Mesenteric fat pad (tissue), 1 donor: ENCODE data around the gene TLL2. TPM values are rescaled to one million over a fixed set of nuclear protein-coding genes. Genes with fewer than 3 reads are reported as not detected.

Experiments
- DNase-seq: peaks from one replicate; pipeline ENCODE4 v3.0.0-alpha.2; 2020; ENCODE audit warnings: low spot score
- total RNA-seq: library from RNA; stranded (reverse); fragmentation: NEBNext Ultra II Directional; extraction: Animal tissue kit (Norgen Biotek cat#: 25700); gene quantifications from one replicate; pipeline ENCODE4 v1.2.1, GENCODE V29; 2021
- donor health status: DM: yes; HTN: yes; CAD: no.

Gene TLL2
- total RNA-seq, 1 donor from 2014 or later, result not detected

DNA sequence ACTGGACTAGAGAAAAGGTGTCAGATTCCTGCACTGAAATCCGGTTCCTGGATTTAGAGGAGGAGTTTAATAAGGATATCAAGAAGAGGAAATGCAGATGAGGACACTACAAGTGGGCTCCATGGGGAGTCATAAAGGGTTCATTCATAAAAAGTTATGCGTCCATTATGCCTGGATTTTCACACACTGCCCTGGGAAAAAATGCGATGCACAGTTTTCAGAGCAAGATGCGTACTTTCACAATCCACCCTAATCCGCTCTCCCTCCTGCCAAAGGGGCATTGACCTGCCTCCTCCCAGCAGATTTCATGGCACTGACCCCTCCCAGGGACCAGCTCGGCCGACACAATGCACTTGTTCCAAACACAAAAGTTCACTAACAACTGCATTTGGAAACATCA lies 112.7 kb downstream of the TLL2 start:
- DNase-seq, result peak; percentile 43

DNA sequence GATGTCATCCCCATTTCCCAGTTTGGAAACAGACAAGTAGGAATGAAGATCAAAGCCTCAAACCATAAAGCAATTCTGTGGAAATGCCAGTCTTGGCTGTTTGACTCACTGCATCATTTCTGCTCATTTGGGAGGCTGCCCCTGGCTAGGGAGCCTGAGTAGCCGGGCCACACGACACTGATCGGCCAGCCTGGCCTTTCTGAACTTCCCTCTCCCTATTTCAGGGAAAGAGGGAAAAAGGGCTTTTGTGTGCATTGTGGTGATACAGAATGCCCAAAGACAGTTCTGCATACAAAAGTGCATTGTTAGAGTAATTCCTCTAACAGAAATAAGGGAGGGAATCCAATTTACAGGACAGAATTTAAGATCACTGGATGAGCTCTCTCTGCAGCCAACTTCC lies 113.3 kb downstream of the TLL2 start:
- DNase-seq, result peak; percentile 22

DNA sequence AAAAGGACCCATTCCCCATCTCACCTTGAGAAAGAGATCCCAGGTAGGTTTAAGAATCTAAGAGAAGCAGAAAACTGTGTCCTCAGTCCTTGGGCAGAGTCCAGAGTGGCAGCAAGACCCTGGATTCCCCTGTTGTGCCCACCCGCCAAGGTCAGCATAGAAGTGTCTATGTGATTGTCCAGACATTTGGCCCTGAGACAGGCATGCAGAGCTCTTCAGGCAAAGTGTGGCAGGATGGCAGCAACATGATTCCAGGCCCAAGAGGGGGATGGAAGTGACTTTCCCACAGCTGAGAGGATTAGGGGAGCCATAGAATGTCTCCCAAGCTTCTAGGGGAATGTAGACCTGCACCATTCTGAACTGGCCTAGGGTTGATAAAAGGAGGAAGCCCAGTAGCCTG lies 115.8 kb downstream of the TLL2 start:
- DNase-seq, result no peak

DNA sequence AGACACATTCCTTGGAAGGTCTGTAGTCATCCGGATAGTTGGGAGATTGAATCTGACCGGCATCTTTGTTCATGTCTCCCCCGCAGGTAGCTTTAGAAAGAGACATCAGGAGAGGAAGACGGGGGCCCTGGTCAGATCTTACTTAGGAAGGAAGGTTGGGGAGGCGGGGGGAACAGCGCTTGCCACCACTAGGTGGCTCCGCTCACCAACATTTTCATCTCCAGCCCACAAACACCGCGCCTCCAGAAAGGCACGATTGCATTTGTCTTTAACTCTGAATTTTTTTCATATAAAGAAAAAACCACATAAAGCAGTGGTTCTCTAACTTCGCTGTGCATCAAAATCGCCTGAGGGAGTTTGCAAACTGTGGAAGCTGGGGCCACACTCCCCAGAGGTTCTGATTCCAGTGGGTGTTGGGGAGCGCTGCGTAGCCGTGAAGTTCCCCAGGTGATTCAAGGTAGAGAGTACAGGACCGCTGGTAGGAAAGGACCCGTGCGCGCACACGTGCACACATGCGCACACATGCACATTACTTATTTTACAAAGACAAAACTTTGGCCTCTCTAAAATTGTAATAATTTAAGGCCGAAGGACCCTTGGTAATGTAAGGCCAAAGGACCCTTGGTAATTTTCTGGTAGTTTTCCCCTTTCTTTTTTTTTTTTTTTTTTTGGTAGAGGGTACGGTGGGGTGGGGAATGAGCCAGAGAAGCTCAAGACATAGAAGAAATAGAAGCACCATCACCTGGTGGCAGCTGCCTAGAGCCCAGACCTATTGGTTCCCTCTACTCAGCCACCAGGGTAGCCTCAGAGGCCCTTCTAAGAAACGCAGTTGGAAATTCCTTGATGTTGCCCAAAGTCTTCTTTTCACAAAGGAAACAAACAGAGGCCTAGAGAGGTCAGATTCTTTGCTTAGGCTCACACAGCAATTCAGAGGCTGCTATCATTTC lies 117.5 kb downstream of the TLL2 start:
- DNase-seq, result no peak

DNA sequence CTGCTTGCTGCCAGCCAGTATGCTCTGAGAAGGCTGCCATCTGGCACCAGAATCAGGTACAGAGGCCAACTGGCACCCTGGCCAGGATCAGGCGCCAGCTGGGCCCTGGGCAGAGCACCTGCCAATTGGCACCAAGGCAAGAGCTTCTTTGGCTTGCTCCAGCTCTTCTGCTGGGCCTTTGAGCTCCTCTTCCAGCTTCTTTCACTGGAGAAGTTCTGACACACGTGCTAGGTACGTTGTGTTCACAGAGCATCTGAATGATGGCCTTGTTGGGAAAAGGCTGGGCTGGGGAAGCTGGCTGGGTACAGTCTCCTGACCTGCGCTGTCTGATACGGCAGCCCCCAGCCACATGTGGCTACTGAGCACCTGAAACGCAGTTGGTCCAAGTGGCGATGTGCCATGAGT lies 123.3 kb downstream of the TLL2 start:
- no peak for DNase-seq

DNA sequence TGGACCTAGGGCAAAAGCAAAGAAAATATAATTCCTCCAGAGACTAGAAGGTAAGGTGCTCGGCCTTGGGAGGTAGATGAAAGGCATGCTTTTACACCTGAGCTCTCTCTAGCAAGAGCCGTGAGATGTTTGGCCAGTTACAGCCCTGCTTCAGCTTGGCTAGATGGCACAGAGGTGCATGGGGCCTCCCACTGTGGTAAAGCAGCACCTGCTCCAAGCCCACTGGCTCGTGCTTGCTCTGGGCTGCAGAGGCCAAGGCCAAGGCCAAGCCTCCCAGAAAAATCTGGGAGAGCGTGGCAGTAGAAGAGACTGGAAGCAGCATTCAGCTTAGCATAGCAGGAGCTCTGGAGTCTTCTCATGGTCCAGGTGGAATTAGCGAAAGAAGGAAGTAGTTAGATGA lies 123.9 kb downstream of the TLL2 start:
- DNase-seq, result no peak

DNA sequence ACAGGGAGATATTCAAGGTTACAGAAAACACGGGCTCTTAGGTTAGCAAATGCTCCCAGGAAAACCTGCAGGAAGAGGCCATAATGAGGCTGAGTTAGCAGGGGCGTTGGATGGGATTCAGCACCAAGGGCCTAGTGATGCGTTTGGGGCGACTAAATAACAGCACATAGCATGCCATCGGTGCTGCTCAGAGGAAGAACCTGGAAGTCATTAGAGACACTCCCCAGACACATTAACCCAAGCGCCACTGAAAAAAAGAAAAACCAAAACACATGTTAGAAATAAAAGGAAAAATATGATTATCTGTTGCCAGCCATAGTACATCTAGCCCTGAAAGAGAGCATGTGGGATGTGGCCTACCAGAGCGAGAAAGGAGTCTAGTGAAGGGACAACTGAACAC lies 126.1 kb downstream of the TLL2 start:
- no peak for DNase-seq

DNA sequence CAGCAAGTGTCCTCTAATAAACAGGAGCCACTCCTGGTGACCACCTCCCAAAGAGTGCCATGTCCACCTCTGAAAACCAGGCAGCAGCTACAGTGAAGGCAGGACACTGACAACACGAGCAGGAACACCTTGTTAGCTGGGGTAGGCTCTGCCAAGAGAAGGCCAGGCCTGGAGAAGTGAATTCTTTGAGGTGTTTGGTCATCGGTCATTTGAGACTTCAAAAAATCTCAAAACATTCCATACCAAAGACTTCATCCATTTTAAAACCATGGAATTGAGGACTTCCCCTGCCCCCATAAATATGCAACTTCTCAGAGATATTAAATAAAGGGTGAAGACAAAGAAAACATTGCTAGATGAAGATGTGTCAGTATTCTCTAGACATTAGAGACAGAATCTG lies 126.6 kb downstream of the TLL2 start:
- no peak for DNase-seq

DNA sequence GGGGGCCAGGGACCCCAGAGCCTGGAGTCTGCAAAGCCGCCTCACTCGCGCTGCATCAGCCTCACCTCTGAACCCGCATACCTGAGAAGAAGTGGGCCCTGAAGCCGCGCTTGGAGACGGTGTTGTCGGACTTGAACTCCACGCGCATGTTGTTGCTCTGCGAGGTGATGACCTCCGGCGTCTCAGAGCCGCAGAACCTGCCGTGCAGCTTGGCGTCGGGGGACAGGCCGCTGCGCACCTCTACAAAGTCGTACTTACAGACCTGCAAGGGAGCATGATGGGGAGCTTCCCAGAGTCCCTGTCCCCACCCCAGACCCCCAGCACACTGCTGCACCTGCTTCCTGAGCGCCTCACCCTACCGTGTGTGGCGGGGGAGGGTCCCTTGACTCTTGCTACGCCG lies 129.2 kb downstream of the TLL2 start:
- DNase-seq, result no peak

DNA sequence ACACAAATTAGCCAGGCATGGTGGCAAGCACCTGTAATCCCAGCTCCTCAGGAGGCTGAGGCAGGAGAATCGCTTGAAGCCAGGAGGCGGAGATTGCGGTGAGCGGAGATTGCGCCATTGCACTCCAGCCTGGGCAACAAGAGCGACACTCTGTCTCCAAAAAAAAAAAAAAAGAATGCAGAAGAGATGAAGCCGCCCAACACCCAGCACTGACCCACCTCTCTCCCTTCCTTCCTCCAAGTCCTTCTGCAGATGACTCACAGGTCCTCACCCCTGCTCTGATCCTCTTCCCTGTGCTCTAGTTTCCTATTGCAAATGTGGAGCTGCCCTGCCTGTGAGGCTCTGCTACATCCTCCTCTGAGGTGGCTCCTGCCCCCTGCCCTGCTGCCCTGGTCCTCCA lies 132.9 kb downstream of the TLL2 start:
- no peak for DNase-seq

DNA sequence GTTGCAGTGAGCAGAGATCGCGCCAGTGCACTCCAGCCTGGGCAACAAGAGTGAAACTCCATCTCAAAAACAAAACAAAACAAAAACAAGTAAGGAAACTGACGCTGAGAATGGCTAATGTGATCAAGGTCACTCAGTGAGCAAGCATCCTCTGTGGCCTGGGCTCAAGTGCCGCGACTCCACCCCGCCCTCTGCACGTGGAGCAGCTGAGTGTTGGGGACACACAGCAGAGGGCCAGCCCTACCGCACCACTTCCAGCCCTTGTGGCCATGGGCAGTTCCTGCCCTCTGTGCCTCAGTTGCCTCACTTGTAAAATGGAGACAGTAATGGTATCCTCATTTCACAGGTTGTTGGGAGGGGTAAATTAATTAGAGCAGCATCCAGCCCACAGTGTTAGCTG lies 134.0 kb downstream of the TLL2 start:
- no peak for DNase-seq

DNA sequence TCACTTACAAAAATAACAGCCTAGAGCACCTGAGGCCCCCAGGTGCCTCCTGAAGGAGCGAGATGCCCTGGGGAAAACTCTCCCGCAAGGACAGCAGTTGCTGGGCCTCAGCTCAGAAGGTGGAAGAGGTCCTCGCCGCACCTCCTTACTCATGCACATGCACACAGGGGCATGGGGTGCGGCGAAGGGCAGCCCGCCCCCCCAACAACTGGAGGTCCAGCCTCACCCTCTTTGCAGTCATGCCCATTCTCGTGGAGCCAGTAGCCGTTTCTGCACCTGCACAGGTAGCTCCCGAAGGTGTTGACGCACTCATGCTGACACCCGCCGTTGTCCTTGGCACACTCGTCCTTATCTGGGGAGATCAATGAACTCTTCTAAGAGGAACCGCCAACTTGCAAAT lies 135.0 kb downstream of the TLL2 start:
- DNase-seq, result no peak

DNA sequence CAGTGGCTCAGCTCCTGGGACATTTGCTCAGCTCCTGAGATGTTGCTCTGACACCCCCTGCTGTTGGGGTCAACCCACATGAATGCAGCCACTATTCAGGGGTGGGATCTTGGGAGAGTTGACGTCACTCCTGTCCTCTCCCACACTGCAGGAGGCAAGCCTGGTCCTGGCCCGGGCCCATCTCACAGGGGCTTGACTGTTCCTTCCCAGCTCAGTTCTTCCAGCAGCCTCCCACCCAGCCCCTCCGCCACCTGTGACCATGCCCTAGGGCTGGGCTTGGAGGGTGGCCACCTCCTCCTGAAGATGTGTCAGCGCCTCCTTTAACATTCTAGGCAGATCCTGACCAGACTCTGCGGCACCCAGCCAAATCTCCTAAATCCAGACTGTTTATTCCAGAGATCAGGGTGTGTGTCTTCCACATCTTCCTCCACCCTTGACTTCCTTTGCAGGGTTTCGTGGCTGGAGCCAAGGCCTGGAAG lies 135.9 kb downstream of the TLL2 start:
- no peak for DNase-seq

DNA sequence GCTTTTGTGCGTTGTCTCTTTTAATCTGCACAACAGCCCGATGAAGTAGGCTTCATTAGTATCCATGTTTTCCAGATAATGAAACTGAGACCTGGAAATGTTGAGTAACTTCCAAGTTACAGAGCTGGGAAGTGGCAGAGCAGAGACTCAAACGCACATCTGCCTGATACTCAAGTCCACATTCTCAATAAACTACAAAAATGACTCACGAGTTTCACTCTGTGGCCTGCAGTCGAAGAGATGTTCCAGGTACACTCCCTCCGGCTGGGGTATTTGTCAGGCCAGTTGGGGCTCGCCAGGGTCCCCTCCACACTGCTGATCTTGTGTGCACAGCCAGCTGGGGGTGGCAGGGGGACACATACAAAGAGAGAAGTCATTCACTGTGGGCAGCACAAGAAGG lies 137.2 kb downstream of the TLL2 start:
- DNase-seq, result no peak

DNA sequence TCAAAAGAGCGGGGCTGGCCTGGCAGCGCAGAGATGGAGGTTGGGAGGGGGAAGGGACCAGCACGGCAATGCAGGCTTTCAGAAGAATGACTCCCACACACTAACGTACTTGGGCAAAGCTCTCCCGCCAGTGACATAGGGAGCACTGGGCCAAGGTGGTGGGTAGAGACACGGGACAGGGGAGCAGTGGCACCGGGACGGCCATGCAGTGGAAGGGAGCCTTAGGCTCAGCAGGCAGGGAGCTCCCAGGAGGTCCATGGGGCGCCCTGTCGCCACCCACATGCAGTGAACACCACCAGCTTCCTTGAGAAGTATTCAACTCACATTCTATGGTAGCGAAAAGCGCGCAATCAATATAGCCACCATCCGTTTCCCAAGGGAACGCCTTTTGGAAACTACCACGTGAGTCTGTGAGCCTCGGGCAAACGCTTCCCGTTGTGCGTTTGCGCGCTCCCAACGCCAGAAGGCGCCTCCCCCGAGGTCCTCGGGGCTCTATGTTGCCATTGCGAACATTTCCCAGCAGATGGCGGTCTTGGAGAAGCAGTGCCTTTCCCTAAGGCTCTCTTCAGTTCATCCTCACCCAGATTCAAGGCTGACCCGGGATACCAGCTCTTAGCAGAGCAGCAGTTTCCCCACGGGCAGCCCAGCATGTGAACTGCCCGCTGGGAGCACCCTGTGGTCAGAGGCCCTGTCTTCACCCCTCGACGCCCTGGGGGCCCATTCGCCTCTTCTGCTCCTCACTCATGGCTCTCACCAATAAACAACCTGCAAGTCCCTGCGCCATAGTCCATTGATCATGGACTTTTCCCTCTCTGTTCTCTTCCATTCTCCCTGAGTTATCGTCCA lies 138.5 kb downstream of the TLL2 start:
- DNase-seq, result no peak

DNA sequence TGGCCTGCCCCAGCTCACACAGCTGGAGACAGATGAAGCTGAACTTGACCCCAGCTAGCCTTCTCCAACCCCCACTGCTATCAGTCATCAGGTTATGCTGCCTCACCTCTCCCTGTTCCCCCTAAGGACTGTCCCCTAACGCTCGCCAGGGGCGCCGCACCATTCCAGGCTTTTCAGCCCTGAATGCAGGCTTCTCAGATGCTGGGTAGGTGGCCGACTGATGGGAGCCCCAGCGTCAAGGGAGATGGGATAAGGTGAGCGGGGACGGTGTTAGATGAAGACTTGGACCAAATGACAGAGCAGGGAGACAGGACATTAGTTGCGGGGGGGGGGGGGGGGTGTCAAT lies 139.1 kb downstream of the TLL2 start:
- no peak for DNase-seq

DNA sequence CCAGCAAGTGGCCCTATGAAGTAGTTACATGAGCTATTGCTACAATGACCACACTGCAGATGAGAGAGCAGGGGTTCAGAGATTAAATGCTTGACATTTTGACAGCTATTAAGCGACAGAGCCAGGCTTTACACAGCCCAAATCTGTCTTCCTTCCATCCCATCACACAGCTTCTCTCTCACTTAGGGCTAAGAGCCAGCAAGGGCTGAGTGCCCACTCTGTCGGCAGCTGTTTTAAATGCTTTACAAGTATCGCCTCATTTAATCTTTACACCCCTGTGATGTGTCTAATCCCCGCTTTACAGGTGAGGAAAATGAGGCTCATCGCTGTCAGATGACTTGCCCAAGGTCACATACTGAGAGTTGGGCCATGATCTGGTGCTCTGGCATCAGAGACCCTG lies 139.7 kb downstream of the TLL2 start:
- no peak for DNase-seq

DNA sequence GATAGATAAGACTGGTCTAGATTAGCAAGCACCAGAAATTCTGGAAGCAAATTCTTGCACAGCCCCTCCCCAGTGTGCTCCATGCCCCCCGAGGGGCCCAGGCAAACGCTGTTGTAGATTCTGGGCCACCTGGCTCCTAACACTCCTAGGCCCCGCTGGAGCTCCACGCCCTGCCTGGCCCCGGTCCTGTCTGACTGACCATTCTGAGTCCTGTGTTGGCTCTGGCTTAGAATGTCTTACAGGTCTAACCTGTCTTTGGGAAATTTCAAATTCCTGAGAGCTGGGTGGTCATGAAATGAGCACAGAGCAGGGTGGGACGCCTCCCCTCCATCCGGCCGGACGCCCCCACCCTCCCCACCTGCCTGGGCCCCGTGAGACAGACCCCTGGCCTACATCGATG lies 142.4 kb downstream of the TLL2 start:
- peak; percentile 83 for DNase-seq

DNA sequence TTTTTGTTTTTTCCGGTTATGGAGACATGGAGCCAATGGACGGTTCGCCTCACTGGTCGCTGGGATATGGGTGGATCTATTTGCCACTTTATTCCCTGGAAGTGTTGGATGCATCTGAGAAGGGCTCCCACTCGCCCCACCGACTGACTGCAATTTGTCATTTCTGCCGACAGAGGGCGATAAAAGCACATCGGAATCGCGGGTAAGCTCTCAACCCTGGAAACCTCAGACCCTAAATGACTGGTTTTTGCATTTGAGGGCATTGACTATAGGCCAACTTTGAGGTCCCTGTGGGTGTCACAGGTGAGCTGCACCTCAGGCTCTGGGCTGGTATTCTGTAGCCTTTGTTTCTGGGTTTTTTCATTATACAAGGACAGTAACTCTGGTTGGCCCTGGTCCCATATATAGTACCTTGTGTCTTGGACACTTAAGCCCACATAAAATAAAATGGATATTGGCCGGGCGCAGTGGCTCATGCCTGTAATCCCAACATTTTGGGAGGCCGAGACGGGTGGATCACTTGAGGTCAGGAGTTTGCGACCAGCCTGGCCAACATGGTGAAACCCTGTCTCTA lies 143.1 kb downstream of the TLL2 start:
- peak; percentile 71 for DNase-seq

DNA sequence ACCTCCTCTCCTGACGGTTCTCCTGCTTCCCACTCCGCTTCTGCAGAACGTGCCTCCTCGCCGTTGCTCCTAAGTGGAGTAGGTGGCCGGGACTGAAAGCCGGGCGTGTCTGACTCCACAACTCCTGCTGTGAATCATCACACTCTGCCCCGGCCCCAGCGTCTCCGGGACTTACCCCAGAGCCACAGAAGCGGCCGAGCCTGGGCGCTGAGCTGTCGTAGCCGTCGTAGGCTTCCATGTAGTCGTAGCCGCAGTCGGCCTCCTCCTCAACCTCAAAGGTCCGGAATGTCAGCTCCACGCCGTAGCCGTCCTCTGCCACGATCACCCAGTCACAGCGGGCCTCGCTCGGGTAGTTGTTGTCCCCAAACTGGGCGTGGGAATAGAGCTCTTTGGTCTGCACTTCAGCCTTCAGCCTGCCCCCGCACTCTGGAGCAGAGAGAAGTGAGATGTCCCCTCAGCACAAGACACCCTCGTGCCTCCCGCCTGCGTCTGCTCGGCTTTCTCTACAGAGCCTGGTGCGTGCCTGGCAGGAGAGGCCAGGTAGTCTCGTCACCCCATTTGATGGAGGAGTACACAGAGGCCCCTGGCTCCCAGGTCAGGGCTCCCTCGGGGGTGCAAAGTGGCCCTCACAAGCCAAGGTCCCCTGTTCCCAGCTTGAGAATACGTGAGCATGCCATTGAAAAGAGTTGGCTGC lies 143.7 kb downstream of the TLL2 start:
- peak; percentile 86 for DNase-seq

DNA sequence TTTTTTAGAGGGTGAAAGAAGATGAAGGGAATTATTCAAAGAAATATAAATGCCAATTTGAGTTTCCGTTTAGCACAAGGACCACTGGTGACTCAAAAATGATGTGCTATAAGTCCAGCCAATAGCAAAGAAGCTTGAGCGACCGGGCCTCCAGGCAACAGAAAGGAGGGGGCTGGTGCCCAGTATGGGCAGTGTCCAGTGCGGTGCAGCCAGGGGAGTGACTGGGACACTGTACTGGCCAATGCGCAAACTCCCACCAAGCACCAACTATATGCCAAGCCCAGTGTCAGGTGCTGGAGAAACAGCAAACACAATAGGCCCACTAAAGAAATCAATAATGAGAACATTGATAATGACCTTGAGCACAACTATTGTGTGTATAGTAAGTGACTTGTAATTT lies 144.8 kb downstream of the TLL2 start:
- peak; percentile 80 for DNase-seq
